OCI-LY7 (cell line): ENCODE results near the gene TMEM259. TPM values are rescaled to one million over a fixed set of nuclear protein-coding genes. Genes with fewer than 3 reads are reported as not detected.

Experiments used
- BruUV-seq: library from RNA; stranded (reverse); fragments of 400-500 nt; replicated peaks from 2 replicates; lab custom pipeline; 2021; lab: Mats Ljungman, UMichigan
- CTCF ChIA-PET: fragments of 300-600 bp; sonication (Branson Sonifier 250); formaldehyde crosslinking; loops from one replicate; lab custom pipeline; 2022; ENCODE audit warnings: antibody characterized with exemption; ENCODE audit not compliant: unreplicated experiment; lab: Charles Lee
- POLR2A ChIA-PET: fragments of 300-600 bp; sonication (Branson Sonifier 250); formaldehyde crosslinking; loops from one replicate; lab custom pipeline; 2022; ENCODE audit warnings: antibody characterized with exemption; lab: Charles Lee
- DNase-seq: peaks from one replicate; pipeline ENCODE4 v3.0.0-alpha.2; 2015; ENCODE audit warnings: low spot score
- H2AFZ ChIP-seq: fragments of 200-600 bp; sonication (generic), shearing (Covaris generic); 2 replicates; pipeline ENCODE4 v1.6.1; 2014; ENCODE audit warnings: mild to moderate bottlenecking, antibody characterized with exemption, low read length, moderate library complexity
- H3K27ac ChIP-seq: fragments of 200-600 bp; sonication (generic); 2 replicates; pipeline ENCODE4 v1.5.1; 2014; ENCODE audit warnings: mixed run types, low read depth, mild to moderate bottlenecking, moderate library complexity, low read length, inconsistent platforms; ENCODE audit not compliant: poor library complexity, severe bottlenecking
- H3K36me3 ChIP-seq: fragments of 200-600 bp; sonication (generic); 2 replicates; pipeline ENCODE4 v1.6.1; 2014; ENCODE audit warnings: mild to moderate bottlenecking, antibody characterized with exemption, low read length, moderate library complexity, mixed read lengths; ENCODE audit not compliant: insufficient read depth
- H3K4me1 ChIP-seq: fragments of 200-600 bp; sonication (generic); 2 replicates; pipeline ENCODE4 v1.5.1; 2014; ENCODE audit warnings: mild to moderate bottlenecking, low read length; ENCODE audit not compliant: insufficient read depth, poor library complexity, severe bottlenecking
- H3K4me2 ChIP-seq: fragments of 200-600 bp; sonication (generic); 2 replicates; pipeline ENCODE4 v1.6.1; 2014; ENCODE audit warnings: mild to moderate bottlenecking, low read length
- H3K4me3 ChIP-seq: fragments of 200-600 bp; sonication (generic); 2 replicates; pipeline ENCODE4 v1.5.1; 2014; ENCODE audit warnings: mild to moderate bottlenecking, low read depth, low read length; ENCODE audit not compliant: poor library complexity, severe bottlenecking
- H3K79me2 ChIP-seq: fragments of 200-600 bp; sonication (generic); 2 replicates; pipeline ENCODE4 v1.6.1; 2016; ENCODE audit warnings: low read depth, mild to moderate bottlenecking, low read length, moderate library complexity, mixed read lengths; ENCODE audit not compliant: insufficient read depth
- H3K9me2 ChIP-seq: fragments of 200-600 bp; sonication (generic); 2 replicates; pipeline ENCODE4 v1.6.1; 2016; ENCODE audit warnings: mild to moderate bottlenecking, low read length, mixed read lengths; ENCODE audit not compliant: insufficient read depth
- H3K9me3 ChIP-seq: fragments of 200-600 bp; sonication (generic); 2 replicates; pipeline ENCODE4 v1.6.1; 2014; ENCODE audit warnings: mild to moderate bottlenecking, mixed run types, low read length, mixed read lengths
- H4K20me1 ChIP-seq: fragments of 200-600 bp; sonication (generic); 2 replicates; pipeline ENCODE4 v1.6.1; 2014; ENCODE audit warnings: mild to moderate bottlenecking, antibody characterized with exemption, low read length, moderate library complexity, mixed read lengths; ENCODE audit not compliant: insufficient read depth
- EZH2phosphoT487 ChIP-seq: fragments of 200-600 bp; sonication (generic); IDR thresholded peaks from 2 replicates; pipeline ENCODE4 v1.6.1; 2018; ENCODE audit warnings: low read depth, borderline replicate concordance, mild to moderate bottlenecking, mixed run types, antibody characterized with exemption, low read length, moderate library complexity, mixed read lengths
- intact Hi-C: fragments of 100-400 bp; cut with micrococcal nuclease; formaldehyde crosslinking; loops from one replicate; pipeline ENCODE4 v1.10.0; 2022; ENCODE audit not compliant: unreplicated experiment
- total RNA-seq, 2 experiments: library from RNA; depleted of rRNA in 1 of 2; stranded (reverse); fragments of >200 nt in 1 of 2; shearing (Covaris generic) in 1 of 2; gene quantifications; 2 replicates each; pipeline ENCODE4 v1.2.3, GENCODE V29; 2014 to 2022
- TF ChIP-seq, protein P1 (sequence below): fragments of 200-600 bp; sonication (generic); conservative IDR thresholded peaks from 2 replicates; pipeline ENCODE4 v1.5.1; 2014; ENCODE audit warnings: mild to moderate bottlenecking, antibody characterized with exemption, low read length, moderate library complexity, mixed read lengths

Gene TMEM259
- total RNA-seq, 2 experiments from 2014 or later = 169 to 195 TPM

DNA sequence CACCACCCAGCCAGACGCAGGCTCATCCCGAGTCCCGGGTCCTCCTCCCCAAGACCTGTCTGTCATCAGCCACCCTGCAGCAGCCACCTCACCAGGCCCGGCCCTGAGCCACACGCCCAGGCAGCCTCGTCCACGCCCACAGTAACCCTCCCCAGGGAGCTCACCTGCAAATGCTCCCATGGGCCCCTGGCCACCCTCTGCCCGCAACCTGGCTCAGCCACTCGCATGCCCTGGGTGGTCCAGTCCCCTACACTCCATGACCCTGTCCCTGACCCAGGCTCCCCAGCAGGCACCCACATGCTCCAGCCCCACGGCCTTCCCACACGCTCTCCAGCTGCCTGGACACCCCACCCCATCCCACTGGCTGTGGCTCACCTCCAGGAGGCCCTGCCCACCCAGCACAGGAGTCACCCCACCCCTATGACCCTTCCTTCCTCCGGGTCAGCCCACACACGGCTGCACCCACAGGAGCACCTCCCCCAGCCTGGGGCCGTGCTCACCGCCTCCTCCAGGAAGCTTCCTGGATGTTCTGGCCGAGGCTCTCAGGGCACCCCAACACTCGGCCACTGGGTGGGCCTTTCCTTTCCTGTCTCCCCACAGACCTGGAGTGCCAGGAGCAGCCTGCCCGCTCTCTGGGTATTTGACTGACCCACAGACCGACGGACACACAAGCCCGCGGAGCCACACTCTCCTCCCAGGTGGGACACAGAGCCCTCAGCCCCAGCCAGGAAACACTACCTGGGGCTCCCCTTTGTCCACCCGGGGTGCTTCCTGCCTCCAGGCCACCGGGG, 3.6 kb downstream of the TMEM259 start:
- no peak for TF ChIP-seq EZH2phosphoT487
- TF ChIP-seq, protein P1, sequence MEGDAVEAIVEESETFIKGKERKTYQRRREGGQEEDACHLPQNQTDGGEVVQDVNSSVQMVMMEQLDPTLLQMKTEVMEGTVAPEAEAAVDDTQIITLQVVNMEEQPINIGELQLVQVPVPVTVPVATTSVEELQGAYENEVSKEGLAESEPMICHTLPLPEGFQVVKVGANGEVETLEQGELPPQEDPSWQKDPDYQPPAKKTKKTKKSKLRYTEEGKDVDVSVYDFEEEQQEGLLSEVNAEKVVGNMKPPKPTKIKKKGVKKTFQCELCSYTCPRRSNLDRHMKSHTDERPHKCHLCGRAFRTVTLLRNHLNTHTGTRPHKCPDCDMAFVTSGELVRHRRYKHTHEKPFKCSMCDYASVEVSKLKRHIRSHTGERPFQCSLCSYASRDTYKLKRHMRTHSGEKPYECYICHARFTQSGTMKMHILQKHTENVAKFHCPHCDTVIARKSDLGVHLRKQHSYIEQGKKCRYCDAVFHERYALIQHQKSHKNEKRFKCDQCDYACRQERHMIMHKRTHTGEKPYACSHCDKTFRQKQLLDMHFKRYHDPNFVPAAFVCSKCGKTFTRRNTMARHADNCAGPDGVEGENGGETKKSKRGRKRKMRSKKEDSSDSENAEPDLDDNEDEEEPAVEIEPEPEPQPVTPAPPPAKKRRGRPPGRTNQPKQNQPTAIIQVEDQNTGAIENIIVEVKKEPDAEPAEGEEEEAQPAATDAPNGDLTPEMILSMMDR = no peak
- no peaks in the 10 kb centered on the region for H3K9me3 ChIP-seq
- H3K4me2 ChIP-seq = peak overlapping the region; percentile 94
- ChIA-PET CTCF (no interaction called here), POLR2A (interaction anchor here (0.6 kb wide), 1 partner anchor 14 kb away, joined by 3 read pairs; no protein-coding TSS in a partner anchor)
- H4K20me1 ChIP-seq = peaks cover 10% of the 10 kb centered on the region
- peak overlapping the region; percentile 15 for H3K4me3 ChIP-seq
- peaks cover 72% of the 10 kb centered on the region for H3K36me3 ChIP-seq
- DNase-seq = no peak
- H2AFZ ChIP-seq = no peak overlapping the region
- H3K79me2 ChIP-seq = peaks cover 62% of the 10 kb centered on the region
- H3K4me1 ChIP-seq = peaks cover 42% of the 10 kb centered on the region
- BruUV-seq = no TSS peak
- H3K9me2 ChIP-seq = no peaks in the 10 kb centered on the region
- intact Hi-C loops = no loop called here
- H3K27ac ChIP-seq = no peak overlapping the region

DNA sequence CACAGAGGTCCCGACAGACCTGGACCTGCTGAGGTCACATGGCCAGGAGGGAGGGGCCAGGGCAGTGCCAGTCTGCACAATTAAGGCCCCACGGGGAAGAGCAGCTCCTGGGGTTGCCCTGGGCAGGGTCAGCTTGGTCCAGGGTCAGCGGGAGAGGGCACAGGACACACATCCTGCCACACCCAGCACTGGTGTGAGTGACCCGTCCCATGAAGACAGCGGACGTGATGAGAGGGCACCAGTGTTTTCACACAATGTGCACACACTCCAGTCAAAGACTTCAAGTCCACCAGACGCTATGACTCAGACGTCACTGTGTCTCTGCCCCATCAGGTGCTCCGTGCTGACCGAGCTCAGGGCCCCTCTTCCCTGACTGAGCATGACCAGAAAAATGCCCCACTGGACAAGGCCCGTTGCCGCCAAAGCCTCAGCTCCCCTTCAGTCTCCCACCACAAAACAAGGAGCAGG, 4.2 kb downstream of the TMEM259 start:
- CTCF ChIA-PET = no interaction called here
- Histone ChIP-seq H3K4me2 (peak overlapping the region; percentile 94; the same call in 1 of the 2 replicates), H3K4me3 (no peak overlapping the region), H3K9me3 (no peaks in the 10 kb centered on the region), H3K79me2 (peaks cover 62% of the 10 kb centered on the region), H3K9me2 (no peaks in the 10 kb centered on the region), H4K20me1 (peaks cover 10% of the 10 kb centered on the region), H3K36me3 (peaks cover 79% of the 10 kb centered on the region), H3K4me1 (peaks cover 37% of the 10 kb centered on the region), H3K27ac (no peak overlapping the region), H2AFZ (no peak overlapping the region)
- TF ChIP-seq, protein P1 = no peak
- no peak for TF ChIP-seq EZH2phosphoT487
- BruUV-seq = no TSS peak
- intact Hi-C loops = no loop called here
- POLR2A ChIA-PET = no interaction called here
- DNase-seq = no peak
